AG10803 (cell line): ENCODE data around the gene P2RX3.
A peak's percentile ranks its signal among the peaks of the same experiment; 100 is the strongest.

Source experiments
- DNase-seq: peaks from one replicate; pipeline ENCODE4 v3.0.0; 2010; ENCODE audit warnings: low read depth
- H3K4me3 ChIP-seq: 2 replicates; pipeline ENCODE4 v1.5.1; 2011; ENCODE audit warnings: mild to moderate bottlenecking, low read length, control low read depth
- CTCF ChIP-seq: conservative IDR thresholded peaks from 2 replicates; pipeline ENCODE4 v1.5.1; 2011; ENCODE audit warnings: mild to moderate bottlenecking, low read length, control low read depth, inconsistent platforms

Gene P2RX3

GRCh38 chr11:57387289-57388030 is 49.3 kb downstream of the P2RX3 start:
- no peak; the same call in 1 of the 2 replicates for TF ChIP-seq CTCF
- H3K4me3 ChIP-seq = no peak overlapping the region
- peak; percentile 9 for DNase-seq

DNA sequence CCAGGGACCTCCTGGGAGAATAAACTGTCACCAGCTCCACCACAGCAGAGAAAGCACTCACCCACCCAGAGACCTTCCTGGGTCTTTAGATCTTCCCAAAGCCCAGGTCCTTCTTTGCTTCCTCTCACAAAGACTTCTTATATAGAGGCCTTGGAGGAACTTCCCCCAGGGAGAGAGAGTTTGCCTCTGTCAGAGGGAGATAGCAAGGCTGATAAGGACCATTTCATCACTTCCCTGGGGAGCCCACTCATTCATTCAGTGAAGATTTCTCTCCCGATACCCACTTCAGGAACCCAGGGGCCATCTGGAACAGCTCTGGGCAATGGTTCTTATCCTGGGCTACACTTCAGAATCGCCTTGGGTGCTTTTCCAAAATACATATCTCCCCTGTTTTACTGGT is 52.4 kb downstream of the P2RX3 start, which contains the start of gene PRG2:
Gene PRG2 (minus strand): TSS at position 116 of the 400 bp plus-strand sequence. CDS start 706 bp downstream, outside the sequence.
- DNase-seq = no peak
- H3K4me3 ChIP-seq = no peak within 1 kb of the TSS
- no peak for TF ChIP-seq CTCF

DNA sequence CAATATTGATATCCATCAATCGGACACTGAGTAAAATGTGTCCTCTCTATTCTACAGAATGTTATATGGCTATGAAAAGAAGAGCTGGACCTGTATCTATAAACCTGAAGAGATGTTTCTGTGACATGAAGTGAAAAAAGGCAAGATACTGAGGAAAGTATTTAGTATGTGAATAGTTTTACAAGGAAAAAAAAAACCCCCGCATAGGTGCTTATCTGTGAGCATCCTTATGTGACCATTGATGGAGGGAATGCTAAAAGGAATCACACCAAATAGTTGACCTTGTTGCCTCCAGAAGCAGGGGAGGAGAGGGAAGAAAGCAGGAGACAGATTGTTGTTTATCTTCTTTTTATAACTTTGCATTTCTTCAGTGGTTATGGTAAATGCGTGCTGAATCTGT is 53.0 kb downstream of the P2RX3 start:
- no peak overlapping the region for H3K4me3 ChIP-seq
- TF ChIP-seq CTCF = no peak
- no peak for DNase-seq

DNA sequence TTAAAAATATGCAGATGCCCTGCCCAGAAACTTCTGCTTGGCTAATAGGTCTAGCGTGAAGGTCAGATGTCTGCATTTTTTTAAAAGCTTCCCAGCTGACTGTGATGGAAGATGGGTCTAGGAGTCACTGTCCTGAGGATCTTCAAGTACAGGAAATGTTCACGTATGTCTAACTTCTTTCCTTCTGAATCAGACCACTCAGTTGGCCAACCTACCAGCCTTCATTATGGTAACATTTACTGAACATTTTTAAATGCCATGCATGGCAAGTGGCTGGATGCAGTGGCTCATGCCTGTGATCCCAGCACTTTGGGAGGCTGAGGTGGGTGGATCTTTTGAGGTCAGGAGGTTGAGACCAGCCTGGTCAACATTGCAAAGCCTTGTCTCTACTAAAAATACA is 53.4 kb downstream of the P2RX3 start:
- no peak for DNase-seq

DNA sequence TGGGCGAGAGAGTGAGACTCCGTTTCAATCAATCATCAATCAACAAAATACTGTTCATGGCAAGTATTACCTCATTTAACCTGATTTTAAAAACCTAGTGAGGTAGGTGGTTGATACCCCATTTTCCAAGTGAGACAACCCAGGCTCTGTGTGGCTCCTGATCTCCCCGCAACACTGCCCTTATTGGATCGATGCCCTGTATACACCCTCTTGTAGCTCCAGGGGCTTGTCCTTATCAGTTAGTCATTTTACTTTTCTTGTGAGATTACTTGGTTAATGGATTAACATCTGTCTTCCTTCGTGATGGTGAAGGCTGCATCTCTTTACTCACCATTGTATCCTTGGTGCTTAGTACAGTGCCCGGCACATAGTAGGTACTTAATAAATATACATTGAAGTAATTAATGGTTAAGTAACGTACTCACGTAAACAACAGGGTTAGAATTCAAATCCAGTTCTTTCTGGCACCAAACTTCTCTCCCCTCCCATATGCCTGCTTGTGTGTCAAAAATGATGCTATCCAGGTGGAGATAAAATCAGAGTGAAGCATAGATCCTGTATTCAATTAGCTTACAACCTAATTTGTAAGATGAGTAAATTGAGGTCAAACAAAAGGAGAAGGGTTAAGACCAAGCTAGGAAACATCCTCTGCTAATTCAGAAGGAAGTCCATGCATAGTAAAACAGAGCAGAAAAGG is 54.1 kb downstream of the P2RX3 start:
- TF ChIP-seq CTCF = no peak

More for the DNA sequence above, 53.4 kb downstream of the P2RX3 start:
- no peak overlapping the region for H3K4me3 ChIP-seq
- TF ChIP-seq CTCF = no peak

GRCh38 chr11:57392763-57393105 is 54.6 kb downstream of the P2RX3 start:
- no peak for DNase-seq
- H3K4me3 ChIP-seq = no peak overlapping the region
- no peak for TF ChIP-seq CTCF

More for the DNA sequence above, 54.1 kb downstream of the P2RX3 start:
- DNase-seq = no peak
- H3K4me3 ChIP-seq = no peak overlapping the region
